ENCODE measurements around the gene XXYLT1.

DNA sequence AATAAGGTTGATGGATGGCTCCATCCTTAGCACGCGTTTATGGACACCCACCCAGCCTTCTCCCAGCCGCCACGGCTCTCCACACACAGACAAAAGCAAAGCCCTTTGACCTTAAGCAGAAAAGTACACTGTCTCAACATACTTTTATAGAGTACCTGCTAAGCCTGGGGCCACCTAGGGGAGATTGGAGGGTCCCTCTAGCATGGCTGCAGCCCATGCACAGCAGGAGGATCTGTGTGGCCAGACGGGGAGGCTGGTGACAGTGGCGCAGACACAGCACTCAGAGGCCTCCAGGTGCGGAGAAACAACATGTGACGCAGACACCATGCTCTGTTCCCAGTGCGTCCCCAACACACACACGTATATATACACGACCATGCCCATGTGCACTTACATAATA is 174.9 kb downstream of the XXYLT1 start:
- TF ChIP-seq, protein P1, sequence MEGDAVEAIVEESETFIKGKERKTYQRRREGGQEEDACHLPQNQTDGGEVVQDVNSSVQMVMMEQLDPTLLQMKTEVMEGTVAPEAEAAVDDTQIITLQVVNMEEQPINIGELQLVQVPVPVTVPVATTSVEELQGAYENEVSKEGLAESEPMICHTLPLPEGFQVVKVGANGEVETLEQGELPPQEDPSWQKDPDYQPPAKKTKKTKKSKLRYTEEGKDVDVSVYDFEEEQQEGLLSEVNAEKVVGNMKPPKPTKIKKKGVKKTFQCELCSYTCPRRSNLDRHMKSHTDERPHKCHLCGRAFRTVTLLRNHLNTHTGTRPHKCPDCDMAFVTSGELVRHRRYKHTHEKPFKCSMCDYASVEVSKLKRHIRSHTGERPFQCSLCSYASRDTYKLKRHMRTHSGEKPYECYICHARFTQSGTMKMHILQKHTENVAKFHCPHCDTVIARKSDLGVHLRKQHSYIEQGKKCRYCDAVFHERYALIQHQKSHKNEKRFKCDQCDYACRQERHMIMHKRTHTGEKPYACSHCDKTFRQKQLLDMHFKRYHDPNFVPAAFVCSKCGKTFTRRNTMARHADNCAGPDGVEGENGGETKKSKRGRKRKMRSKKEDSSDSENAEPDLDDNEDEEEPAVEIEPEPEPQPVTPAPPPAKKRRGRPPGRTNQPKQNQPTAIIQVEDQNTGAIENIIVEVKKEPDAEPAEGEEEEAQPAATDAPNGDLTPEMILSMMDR (IDR thresholded peaks at IDR 0.05): no peak
- no peak for TF ChIP-seq POLR2A (IDR thresholded peaks at IDR 0.05)

Measured in right lobe of liver (tissue), 4 donors.